ENCODE results near the gene AP5Z1. TPM values are rescaled to one million over a fixed set of nuclear protein-coding genes. Genes with fewer than 3 reads are reported as not detected.

The AP5Z1 gene
- total and polyA plus RNA-seq, 2 donors (not counting 1 experiment from before 2014, with no cell fraction given): 11.1 to 32.2 TPM

DNA sequence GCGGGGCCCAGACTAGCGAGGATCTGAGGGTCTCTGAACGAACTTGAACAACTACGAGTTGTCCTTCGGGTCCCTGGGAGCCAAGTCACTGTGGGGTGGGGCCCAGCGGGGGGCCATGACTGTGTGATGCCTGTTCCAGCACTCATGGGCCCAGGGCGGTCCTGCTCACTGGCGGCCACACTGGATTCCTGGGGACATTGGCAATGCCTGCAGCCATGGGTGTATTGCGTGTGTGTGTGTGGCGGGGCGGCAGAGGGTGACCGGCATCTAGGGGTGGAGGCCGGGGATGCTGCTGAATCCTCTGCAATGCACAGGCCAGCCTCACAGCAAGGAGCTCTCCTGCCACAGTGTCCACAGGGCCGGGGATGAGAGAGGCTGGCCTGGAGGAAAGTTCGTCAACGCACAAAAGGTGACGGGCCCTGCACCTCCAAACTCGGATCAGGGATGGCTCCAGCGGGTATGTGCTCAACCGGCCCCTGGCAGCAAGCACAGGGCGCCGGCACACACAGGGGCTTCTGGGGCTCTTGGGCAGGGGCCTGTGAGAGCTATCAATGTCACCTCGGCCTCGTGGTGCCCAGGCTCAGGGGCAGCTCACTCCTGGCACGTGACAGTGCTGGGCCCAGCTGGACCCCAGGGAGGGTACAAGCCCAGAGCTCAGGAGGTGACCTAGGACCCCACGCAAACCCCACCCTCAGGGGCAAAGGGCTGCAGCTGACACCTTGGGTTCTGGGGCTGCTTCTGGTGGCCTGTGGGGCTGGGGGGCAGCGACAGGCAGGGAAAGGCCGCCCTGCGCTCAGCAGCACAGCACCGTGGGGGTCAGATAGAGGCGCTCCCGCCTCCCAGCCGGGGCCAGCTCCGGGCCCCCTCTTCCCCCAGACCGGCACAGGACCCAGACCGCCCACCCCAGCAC lies 58.5 kb downstream of the AP5Z1 start:
- H3K9ac ChIP-seq (ENCODE audit: insufficient read depth, low read length): no peak overlapping the region
- no peaks in the 10 kb centered on the region for H4K20me1 ChIP-seq (ENCODE audit: control insufficient read depth, extremely low read depth, insufficient read depth, low read length)
- no peak for DNase-seq (ENCODE audit: low read depth in 2 of 2)
- H2AFZ ChIP-seq (ENCODE audit: low read length): no peak overlapping the region
- no peaks in the 10 kb centered on the region for H3K4me1 ChIP-seq (ENCODE audit: control insufficient read depth, extremely low read depth, insufficient read depth, low read length)
- no peaks in the 10 kb centered on the region for H3K36me3 ChIP-seq (ENCODE audit: control insufficient read depth, insufficient read depth, low read length)
- H3K4me2 ChIP-seq (ENCODE audit: extremely low read depth, insufficient read depth, low read length): no peak overlapping the region
- H3K27ac ChIP-seq (ENCODE audit: insufficient read depth, low read length): no peak overlapping the region
- H3K9me3 ChIP-seq (ENCODE audit: control insufficient read depth, insufficient read depth, low read depth, low read length): no peaks in the 10 kb centered on the region
- H3K79me2 ChIP-seq (ENCODE audit: control insufficient read depth, insufficient read depth, low read length): no peaks in the 10 kb centered on the region
- no peak overlapping the region for H3K4me3 ChIP-seq (replicated peaks in 1 of 4; ENCODE audit: control extremely low read depth in 1 of 4, insufficient read depth in 1 of 4, low read depth in 3 of 4, low read length in 4 of 4)
- H3K27me3 ChIP-seq (ENCODE audit: control insufficient read depth, insufficient read depth, low read length): no peaks in the 10 kb centered on the region
- no peak for TF ChIP-seq EZH2 (IDR thresholded peaks at IDR 0.05; ENCODE audit: low read length, missing control alignments)
- TF ChIP-seq, protein P1, sequence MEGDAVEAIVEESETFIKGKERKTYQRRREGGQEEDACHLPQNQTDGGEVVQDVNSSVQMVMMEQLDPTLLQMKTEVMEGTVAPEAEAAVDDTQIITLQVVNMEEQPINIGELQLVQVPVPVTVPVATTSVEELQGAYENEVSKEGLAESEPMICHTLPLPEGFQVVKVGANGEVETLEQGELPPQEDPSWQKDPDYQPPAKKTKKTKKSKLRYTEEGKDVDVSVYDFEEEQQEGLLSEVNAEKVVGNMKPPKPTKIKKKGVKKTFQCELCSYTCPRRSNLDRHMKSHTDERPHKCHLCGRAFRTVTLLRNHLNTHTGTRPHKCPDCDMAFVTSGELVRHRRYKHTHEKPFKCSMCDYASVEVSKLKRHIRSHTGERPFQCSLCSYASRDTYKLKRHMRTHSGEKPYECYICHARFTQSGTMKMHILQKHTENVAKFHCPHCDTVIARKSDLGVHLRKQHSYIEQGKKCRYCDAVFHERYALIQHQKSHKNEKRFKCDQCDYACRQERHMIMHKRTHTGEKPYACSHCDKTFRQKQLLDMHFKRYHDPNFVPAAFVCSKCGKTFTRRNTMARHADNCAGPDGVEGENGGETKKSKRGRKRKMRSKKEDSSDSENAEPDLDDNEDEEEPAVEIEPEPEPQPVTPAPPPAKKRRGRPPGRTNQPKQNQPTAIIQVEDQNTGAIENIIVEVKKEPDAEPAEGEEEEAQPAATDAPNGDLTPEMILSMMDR (conservative IDR thresholded peaks at IDR 0.05 in 1 of 2, IDR thresholded peaks at IDR 0.05 in 1 of 2; ENCODE audit: low read depth in 1 of 2, low read length in 2 of 2): no peak

DNA sequence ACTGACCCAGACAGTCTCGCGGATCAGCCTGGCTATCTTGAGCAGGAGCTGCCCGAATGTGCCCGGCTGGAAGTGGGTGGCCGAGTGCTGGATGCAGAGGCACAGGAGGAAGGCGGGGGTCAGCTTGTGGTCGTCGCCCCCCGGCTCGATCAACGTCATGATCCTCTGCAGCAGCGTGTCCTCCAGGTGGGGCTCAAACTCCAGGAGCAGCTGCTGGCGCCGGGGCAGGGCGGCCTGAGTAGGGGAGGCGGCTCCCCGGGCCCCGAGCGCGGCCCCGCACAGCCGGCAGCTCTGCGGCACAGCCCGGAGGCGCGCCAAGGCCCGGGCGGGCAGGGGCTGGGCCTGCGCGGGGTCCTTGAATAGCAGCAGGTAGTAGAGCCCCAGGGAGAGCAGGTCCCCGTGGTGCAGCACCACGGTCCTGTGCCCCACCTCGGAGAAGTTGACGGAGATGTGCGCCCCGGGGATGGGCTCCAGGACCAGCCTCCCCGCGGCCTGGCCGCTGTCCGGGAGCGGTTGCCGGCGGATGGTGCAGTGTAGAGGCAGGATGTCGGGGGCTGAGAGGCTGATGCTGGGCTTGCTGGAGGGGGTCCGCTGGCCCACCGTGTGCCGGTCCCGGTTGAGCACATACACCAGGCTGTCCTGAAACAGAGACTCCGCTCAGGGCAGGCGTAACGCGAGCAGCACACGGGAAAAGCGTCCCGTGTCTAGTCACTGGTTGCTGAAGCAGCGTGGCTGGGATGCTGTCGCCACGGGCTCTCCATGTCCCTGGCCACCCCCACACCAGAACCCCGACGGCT lies 59.4 kb downstream of the AP5Z1 start:
- H3K9me3 ChIP-seq (ENCODE audit: control insufficient read depth, insufficient read depth, low read depth, low read length): no peaks in the 10 kb centered on the region
- no peak overlapping the region for H3K4me3 ChIP-seq (replicated peaks in 1 of 4; ENCODE audit: control extremely low read depth in 1 of 4, insufficient read depth in 1 of 4, low read depth in 3 of 4, low read length in 4 of 4)
- H4K20me1 ChIP-seq (ENCODE audit: control insufficient read depth, extremely low read depth, insufficient read depth, low read length): no peaks in the 10 kb centered on the region
- no peaks in the 10 kb centered on the region for H3K36me3 ChIP-seq (ENCODE audit: control insufficient read depth, insufficient read depth, low read length)
- no peak overlapping the region for H3K4me2 ChIP-seq (ENCODE audit: extremely low read depth, insufficient read depth, low read length)
- no peak overlapping the region for H2AFZ ChIP-seq (ENCODE audit: low read length)
- no peak overlapping the region for H3K27ac ChIP-seq (ENCODE audit: insufficient read depth, low read length)
- H3K79me2 ChIP-seq (ENCODE audit: control insufficient read depth, insufficient read depth, low read length): no peaks in the 10 kb centered on the region
- no peak overlapping the region for H3K9ac ChIP-seq (ENCODE audit: insufficient read depth, low read length)
- H3K27me3 ChIP-seq (ENCODE audit: control insufficient read depth, insufficient read depth, low read length): no peaks in the 10 kb centered on the region
- TF ChIP-seq, protein P1 (conservative IDR thresholded peaks at IDR 0.05 in 1 of 2, IDR thresholded peaks at IDR 0.05 in 1 of 2; ENCODE audit: low read depth in 1 of 2, low read length in 2 of 2): no peak
- TF ChIP-seq EZH2 (IDR thresholded peaks at IDR 0.05; ENCODE audit: low read length, missing control alignments): no peak
- H3K4me1 ChIP-seq (ENCODE audit: control insufficient read depth, extremely low read depth, insufficient read depth, low read length): no peaks in the 10 kb centered on the region
- no peak for DNase-seq (ENCODE audit: low read depth in 2 of 2)
